Measurements from ENCODE around the gene RFPL3.

Gene RFPL3

DNA sequence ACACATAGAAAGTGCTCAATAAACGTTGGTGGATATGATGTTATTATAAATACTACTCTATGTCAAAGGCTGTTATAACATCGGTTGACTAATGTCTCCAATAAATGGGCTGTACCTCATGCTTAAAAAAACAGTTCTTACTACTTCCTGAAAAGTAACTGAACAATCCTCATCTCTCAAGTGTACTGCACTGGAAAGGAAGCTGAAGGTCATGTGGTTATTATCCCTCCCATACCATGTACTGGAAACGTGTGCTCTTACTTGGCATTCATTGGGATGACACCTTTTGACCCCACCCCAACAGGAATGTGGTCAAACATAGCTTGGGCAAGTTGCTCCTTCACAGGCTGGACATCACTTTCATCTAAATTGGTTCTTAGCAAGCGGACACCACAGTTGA lies 43.8 kb downstream of the RFPL3 start:
- no peak for TF ChIP-seq ZNF384 (IDR thresholded peaks at IDR 0.05)
- TF ChIP-seq TARDBP (IDR thresholded peaks at IDR 0.05): no peak
- no peak for TF ChIP-seq FOXK2 (IDR thresholded peaks at IDR 0.05)
- TF ChIP-seq L3MBTL2 (conservative IDR thresholded peaks at IDR 0.05): no peak
- TF ChIP-seq ELF4 (IDR thresholded peaks at IDR 0.05): no peak
- CTCF ChIA-PET: no interaction called here
- POLR2A ChIA-PET: interaction anchor here (3.1 kb wide), 1 partner anchor 10 kb away, joined by 16 read pairs; the partner anchor contains the start of gene RTCB
- no peak for DNase-seq (ENCODE audit: extremely low spot score)

DNA sequence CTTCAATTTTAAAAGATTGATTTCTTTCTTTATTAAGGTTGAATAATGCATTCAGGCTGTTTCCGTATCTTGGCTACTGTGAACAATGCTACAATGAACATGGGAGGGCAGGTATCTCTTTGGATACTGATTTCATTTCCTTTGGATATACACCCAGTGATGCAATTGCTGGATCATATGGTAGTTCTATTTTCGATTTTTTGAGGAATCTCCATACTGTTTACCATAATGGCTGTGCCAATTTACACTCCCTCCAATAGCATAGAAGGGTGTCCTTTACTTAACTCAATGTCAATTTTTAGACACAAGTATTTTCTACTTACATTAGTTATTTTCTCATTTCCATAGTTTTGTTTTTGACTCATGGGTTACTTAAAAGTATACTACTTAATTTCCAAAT lies 46.4 kb downstream of the RFPL3 start:
- ChIA-PET POLR2A (no interaction called here), CTCF (no interaction called here)
- no peak for DNase-seq (ENCODE audit: extremely low spot score)
- TF ChIP-seq FOXM1 (IDR thresholded peaks at IDR 0.05; ENCODE audit: borderline replicate concordance) (no peak), NFRKB (IDR thresholded peaks at IDR 0.05) (no peak), TARDBP (IDR thresholded peaks at IDR 0.05) (no peak), SP1 (IDR thresholded peaks at IDR 0.05) (no peak), FOXA1 (IDR thresholded peaks at IDR 0.05) (no peak), CTBP1 (IDR thresholded peaks at IDR 0.05; ENCODE audit: borderline replicate concordance) (no peak)
- TF ChIP-seq, protein P1, sequence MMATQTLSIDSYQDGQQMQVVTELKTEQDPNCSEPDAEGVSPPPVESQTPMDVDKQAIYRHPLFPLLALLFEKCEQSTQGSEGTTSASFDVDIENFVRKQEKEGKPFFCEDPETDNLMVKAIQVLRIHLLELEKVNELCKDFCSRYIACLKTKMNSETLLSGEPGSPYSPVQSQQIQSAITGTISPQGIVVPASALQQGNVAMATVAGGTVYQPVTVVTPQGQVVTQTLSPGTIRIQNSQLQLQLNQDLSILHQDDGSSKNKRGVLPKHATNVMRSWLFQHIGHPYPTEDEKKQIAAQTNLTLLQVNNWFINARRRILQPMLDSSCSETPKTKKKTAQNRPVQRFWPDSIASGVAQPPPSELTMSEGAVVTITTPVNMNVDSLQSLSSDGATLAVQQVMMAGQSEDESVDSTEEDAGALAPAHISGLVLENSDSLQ (IDR thresholded peaks at IDR 0.05): no peak

DNA sequence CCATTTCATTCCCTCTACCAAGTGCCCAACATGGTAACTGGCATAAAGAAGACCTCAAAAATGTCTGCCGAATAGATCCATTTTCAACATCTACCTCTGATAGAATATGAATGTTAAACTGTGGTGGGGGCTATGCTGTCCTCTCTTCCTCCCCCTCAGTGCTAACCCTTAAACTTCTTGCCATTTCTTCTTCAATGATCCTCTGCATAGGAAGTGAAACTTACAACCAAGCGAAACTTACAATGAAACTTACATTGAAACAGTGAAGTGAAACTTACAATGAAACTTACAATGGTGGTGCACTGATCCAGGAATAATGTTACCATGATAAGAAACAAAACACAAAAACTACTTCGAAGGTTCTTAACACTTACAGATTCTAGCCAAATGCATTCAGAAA lies 49.6 kb downstream of the RFPL3 start:
- POLR2A ChIA-PET: no interaction called here
- no peak for TF ChIP-seq ZNF384 (IDR thresholded peaks at IDR 0.05)
- TF ChIP-seq BHLHE40 (IDR thresholded peaks at IDR 0.05; ENCODE audit: borderline replicate concordance): no peak
- no peak for TF ChIP-seq FOXA1 (IDR thresholded peaks at IDR 0.05)
- TF ChIP-seq HDGF (IDR thresholded peaks at IDR 0.05; ENCODE audit: borderline replicate concordance): no peak
- TF ChIP-seq ARNT (IDR thresholded peaks at IDR 0.05): no peak
- TF ChIP-seq FOXM1 (IDR thresholded peaks at IDR 0.05; ENCODE audit: borderline replicate concordance): no peak
- TF ChIP-seq, protein P1 (IDR thresholded peaks at IDR 0.05): no peak
- no peak for TF ChIP-seq ELF4 (IDR thresholded peaks at IDR 0.05)
- no peak for TF ChIP-seq L3MBTL2 (conservative IDR thresholded peaks at IDR 0.05)
- no peak for TF ChIP-seq FOXK2 (IDR thresholded peaks at IDR 0.05)
- no peak for TF ChIP-seq NFRKB (IDR thresholded peaks at IDR 0.05)
- TF ChIP-seq SP1 (IDR thresholded peaks at IDR 0.05): no peak
- TF ChIP-seq CTBP1 (IDR thresholded peaks at IDR 0.05; ENCODE audit: borderline replicate concordance): no peak
- no peak for TF ChIP-seq LEF1 (IDR thresholded peaks at IDR 0.05; ENCODE audit: borderline replicate concordance)
- no peak for TF ChIP-seq SUZ12 (IDR thresholded peaks at IDR 0.05)
- no peak for TF ChIP-seq TARDBP (IDR thresholded peaks at IDR 0.05)
- CTCF ChIA-PET: no interaction called here
- DNase-seq (ENCODE audit: extremely low spot score): no peak

DNA sequence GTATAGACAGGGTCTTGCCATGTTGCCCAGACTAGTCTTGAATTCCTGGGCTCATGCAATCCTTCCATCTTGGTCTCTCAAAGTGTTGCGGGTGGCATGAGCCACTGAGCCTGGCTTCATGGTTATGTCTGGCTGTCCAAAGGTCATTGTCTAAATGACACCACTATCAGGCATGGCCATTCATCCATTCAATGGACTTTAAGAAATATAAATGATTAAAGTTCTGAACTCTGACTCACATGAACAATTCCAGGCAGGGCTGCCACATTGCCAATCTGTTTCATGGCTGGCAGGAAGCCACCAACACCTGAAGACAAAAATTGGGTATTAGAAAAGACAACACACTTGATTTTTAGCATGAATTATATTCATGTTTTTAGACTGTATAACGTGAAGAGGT lies 50.3 kb downstream of the RFPL3 start:
- ChIA-PET CTCF (no interaction called here), POLR2A (no interaction called here)
- DNase-seq (ENCODE audit: extremely low spot score): no peak
- no peak for TF ChIP-seq LEF1 (IDR thresholded peaks at IDR 0.05; ENCODE audit: borderline replicate concordance)
- TF ChIP-seq FOXA1 (IDR thresholded peaks at IDR 0.05): no peak
- TF ChIP-seq ARNT (IDR thresholded peaks at IDR 0.05): no peak
- no peak for TF ChIP-seq SUZ12 (IDR thresholded peaks at IDR 0.05)
- TF ChIP-seq ZNF384 (IDR thresholded peaks at IDR 0.05): no peak
- TF ChIP-seq HDGF (IDR thresholded peaks at IDR 0.05; ENCODE audit: borderline replicate concordance): no peak
- no peak for TF ChIP-seq L3MBTL2 (conservative IDR thresholded peaks at IDR 0.05)
- no peak for TF ChIP-seq FOXM1 (IDR thresholded peaks at IDR 0.05; ENCODE audit: borderline replicate concordance)
- no peak for TF ChIP-seq TARDBP (IDR thresholded peaks at IDR 0.05)

DNA sequence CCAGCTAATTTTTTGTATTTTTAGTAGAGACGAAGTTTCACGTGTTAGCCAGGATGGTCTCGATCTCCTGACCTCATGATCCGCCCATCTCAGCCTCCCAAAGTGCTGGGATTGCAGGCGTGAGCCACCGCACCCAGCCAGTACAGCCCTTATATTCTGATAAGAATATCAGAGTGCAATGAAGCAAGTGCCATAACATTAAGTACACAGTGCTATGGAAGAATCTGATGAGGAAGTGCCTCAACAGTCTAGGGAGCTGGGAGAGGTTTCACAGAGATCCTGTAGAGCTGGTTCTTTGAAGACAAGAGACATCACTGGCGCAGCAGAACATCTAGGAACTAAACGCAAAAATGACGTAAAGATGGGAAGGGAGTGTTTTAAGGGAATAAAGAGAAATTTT lies 52.3 kb downstream of the RFPL3 start:
- POLR2A ChIA-PET: interaction anchor here (2.8 kb wide), 1 partner anchor 8 kb away, joined by 16 read pairs; no protein-coding TSS in a partner anchor
- TF ChIP-seq LEF1 (IDR thresholded peaks at IDR 0.05; ENCODE audit: borderline replicate concordance) (no peak), ARNT (IDR thresholded peaks at IDR 0.05) (no peak), HDGF (IDR thresholded peaks at IDR 0.05; ENCODE audit: borderline replicate concordance) (no peak), FOXA1 (IDR thresholded peaks at IDR 0.05) (no peak), CTBP1 (IDR thresholded peaks at IDR 0.05; ENCODE audit: borderline replicate concordance) (no peak), ZNF384 (IDR thresholded peaks at IDR 0.05) (no peak), ELF4 (IDR thresholded peaks at IDR 0.05) (no peak), NFRKB (IDR thresholded peaks at IDR 0.05) (no peak), SUZ12 (IDR thresholded peaks at IDR 0.05) (no peak), SP1 (IDR thresholded peaks at IDR 0.05) (no peak), TARDBP (IDR thresholded peaks at IDR 0.05) (no peak), L3MBTL2 (conservative IDR thresholded peaks at IDR 0.05) (no peak), FOXM1 (IDR thresholded peaks at IDR 0.05; ENCODE audit: borderline replicate concordance) (no peak), FOXK2 (IDR thresholded peaks at IDR 0.05) (no peak), BHLHE40 (IDR thresholded peaks at IDR 0.05; ENCODE audit: borderline replicate concordance) (no peak)
- TF ChIP-seq, protein P1 (IDR thresholded peaks at IDR 0.05): no peak
- CTCF ChIA-PET: interaction anchor here (0.7 kb wide), 1 partner anchor 70 kb away, joined by 6 read pairs; no protein-coding TSS in a partner anchor
- no peak for DNase-seq (ENCODE audit: extremely low spot score)

DNA sequence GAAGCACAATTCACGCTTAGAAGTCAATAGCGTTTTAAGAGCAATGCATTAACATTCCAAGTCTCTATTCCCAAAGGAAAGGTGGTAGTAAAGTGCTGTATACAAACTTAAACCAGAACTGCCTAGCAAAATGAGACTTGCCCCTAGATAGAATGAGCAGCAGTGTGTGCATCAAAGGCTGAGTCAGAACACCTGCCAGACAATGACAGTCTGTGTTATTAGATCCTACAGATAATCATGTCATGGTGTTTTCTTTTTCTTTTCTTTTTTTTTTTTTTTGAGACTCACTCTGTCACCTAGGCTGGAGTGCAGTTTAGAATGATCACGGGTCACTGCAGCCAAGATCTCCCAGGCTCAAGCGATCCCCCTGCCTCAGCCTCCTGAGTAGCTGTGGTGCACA lies 52.8 kb downstream of the RFPL3 start:
- TF ChIP-seq CTBP1 (IDR thresholded peaks at IDR 0.05; ENCODE audit: borderline replicate concordance) (no peak), SP1 (IDR thresholded peaks at IDR 0.05) (no peak), LEF1 (IDR thresholded peaks at IDR 0.05; ENCODE audit: borderline replicate concordance) (no peak), FOXA1 (IDR thresholded peaks at IDR 0.05) (no peak), ELF4 (IDR thresholded peaks at IDR 0.05) (no peak), ZNF384 (IDR thresholded peaks at IDR 0.05) (no peak), HDGF (IDR thresholded peaks at IDR 0.05; ENCODE audit: borderline replicate concordance) (no peak), SUZ12 (IDR thresholded peaks at IDR 0.05) (no peak), L3MBTL2 (conservative IDR thresholded peaks at IDR 0.05) (no peak), TARDBP (IDR thresholded peaks at IDR 0.05) (no peak), ARNT (IDR thresholded peaks at IDR 0.05) (no peak)
- CTCF ChIA-PET: no interaction called here
- DNase-seq (ENCODE audit: extremely low spot score): no peak
- POLR2A ChIA-PET: interaction anchor here (2.8 kb wide), 1 partner anchor 8 kb away, joined by 16 read pairs; no protein-coding TSS in a partner anchor

All from HEK293T (cell line).